GM19397 (cell line): ENCODE data around the gene FAM81A.

Experiments
- ATAC-seq: cut with Tn5 transposase; IDR thresholded peaks from one replicate; pipeline ENCODE4 v1.9.1; 2021; ENCODE audit warnings: mild to moderate bottlenecking, moderate library complexity; ENCODE audit not compliant: unreplicated experiment

FAM81A gene

DNA sequence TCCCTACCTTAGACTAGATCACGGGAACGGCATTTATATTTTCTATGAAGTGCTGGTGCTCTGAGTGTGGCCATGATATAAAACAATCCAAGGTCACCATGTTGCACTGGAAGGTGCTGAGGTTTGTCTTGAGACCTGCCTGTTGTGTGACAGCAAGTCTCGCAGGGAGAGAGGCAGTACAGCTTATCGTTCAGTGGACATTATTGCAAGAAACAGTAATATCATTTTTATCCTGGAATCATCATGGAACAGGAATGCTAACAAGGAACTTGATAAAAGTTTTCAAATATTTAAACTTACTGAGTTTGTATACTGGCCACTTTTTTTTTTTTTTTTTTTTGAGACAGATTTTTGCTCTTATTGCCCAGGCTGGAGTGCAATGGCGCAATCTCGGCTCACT is 133.6 kb downstream of the FAM81A start:
- ATAC-seq: no peak
